T-helper 22 cell (primary cell): Measurements from ENCODE around the gene WDR6.

Experiments
- DNase-seq: peaks from one replicate; pipeline ENCODE4 v3.0.0-alpha.2; 2020; ENCODE audit warnings: low read depth

Gene WDR6

GRCh38 chr3:49028298-49028672, 21.1 kb downstream of the WDR6 start:
- no peak for DNase-seq

DNA sequence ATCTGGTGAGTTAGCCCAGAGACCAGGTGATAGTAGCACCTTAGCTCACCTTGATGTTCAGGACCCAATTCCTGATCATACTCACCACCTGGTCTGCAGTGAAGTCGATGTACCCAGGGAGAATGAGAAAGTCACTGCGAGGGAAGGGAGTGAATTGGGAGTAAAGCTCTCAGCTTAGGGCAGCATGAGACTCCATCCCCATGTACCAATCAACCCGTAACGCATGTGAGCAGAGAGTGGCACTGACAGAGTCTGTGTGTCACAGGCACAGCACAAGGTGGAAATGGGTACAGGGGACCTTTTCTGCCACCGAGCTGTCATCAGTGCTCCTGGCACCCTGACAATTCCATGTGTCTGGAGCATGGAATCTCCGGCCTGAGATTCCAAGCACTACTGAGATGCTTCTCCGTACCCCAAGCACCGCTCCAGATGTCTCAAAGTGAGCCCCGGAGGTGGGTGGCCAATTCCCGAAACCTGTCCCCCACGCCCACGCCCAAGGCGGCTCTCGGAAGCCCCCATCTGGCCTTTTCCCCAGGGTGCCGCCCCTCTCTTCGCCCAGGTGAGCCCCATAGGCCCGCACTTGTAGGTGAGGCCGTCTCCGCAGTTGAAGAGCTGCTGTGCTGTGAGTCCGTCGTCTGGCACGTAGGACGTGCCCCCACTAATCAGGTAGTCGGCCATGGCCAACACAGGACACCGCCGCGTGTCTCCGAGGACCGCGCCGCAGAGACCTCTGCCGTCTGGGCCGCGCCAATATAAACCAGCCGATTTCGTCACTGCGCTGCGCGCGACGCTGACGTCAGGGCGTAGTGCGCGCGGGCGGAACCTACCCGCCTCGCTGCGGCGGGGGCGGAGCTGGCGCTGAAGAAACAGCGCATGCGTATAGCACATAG, 21.7 kb downstream of the WDR6 start, which contains the start of gene IMPDH2:
Gene IMPDH2 (minus strand): TSS at position 726 of the 890 bp plus-strand sequence. CDS start 48 bp downstream, at position 678.
- DNase-seq, result peak; percentile 83

- no peak for DNase-seq
These were observed 22.3 kb downstream of the WDR6 start for GRCh38 chr3:49029563-49029884.

DNA sequence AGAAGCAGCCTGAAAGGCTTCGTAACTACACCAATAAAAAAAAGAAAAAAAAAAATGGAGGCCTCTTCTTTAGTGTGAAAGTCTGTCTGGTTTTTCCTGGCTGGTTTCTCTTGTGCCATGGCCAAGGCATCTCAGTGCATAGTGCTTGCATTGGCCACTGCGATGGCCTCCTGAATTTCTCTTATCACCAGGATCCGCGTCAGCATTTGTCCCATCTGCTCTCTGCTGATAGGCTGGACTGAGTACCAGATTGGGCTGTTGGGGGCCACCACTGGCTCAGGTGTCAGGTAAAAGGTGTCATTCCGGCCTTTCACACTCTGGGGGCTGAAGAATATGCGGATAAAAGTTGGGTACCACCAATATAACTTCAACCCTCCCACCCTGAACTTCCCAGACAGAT, 23.1 kb downstream of the WDR6 start:
- no peak for DNase-seq

DNA sequence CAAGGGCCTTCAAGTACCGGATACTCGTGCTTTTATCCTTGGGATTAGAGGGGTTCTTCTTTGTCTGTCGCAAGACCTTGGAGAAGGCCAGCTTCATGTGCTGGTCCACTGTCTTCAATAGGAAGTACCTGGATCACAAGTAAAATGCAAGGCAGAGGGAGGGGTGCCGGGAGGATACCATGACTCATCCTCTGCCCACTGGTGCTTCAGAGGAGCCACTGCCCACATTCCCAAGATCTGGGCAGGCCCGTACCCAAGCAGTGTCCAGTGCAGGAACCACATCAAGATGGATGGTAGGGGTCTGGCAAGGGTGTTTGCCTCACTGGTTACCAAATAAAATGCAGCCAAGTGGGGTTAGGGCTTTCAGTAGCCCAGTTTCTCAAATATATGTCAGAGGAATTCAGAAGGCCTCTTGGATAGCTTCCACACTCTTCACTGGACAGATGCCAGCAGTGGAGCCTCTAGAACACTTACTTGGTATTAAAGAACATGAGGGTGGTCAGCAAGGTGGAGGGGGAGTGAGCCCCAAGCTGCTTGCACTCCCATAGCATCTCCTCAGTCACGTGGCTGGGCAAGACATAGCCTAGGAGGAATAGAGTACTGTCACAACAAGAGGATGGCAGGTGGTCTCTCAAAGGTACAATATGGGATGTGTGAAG, 25.6 kb downstream of the WDR6 start:
- no peak for DNase-seq

GRCh38 chr3:49034650-49035049, 27.5 kb downstream of the WDR6 start:
- no peak for DNase-seq

GRCh38 chr3:49035281-49035680, 28.1 kb downstream of the WDR6 start:
- DNase-seq, result no peak

GRCh38 chr3:49053543-49053942, 46.4 kb downstream of the WDR6 start:
- no peak for DNase-seq

GRCh38 chr3:49054344-49054862, 47.2 kb downstream of the WDR6 start:
- DNase-seq, result no peak

- DNase-seq, result no peak
These were observed 50.1 kb downstream of the WDR6 start for GRCh38 chr3:49057268-49057667.

DNA sequence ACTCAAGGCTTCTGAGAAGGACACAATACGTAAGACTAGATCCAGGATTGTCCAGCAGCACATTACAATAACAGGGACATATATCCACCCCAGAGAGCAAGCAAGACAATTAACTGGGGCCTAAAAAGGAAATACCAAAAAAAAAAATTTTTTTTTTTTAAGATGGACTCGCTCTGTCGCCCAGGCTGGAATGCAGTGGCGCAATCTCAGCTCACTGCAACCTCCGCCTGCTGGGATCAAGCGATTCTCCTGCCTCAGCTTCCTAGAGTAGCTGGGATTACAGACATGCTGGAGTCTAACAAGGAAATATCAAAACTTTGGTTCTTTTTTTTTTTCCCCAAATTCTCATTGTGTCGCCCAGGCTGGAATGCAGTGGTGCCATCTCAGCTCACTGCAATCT, 50.8 kb downstream of the WDR6 start:
- DNase-seq, result no peak
